Fibroblast of skin of right biceps (primary cell): ENCODE data around the gene FOXK1.
"Not testable (repeated sequence)": the region's sequence is repeated elsewhere in the genome, so short reads cannot be mapped to it uniquely, and the experiment has no call there.

Experiments used
- DNase-seq: peaks from one replicate; pipeline ENCODE4 v3.0.0-alpha.2; 2013

FOXK1 gene

GRCh38 chr7:4667776-4668509 lies 14.2 kb upstream of the FOXK1 start:
- peak; percentile 93 for DNase-seq

- DNase-seq: no peak
Observed at GRCh38 chr7:4668510-4668847, 13.6 kb upstream of the FOXK1 start.

- no peak for DNase-seq
Observed at GRCh38 chr7:4670791-4671190, 11.3 kb upstream of the FOXK1 start.

GRCh38 chr7:4675771-4676367 lies 6.2 kb upstream of the FOXK1 start:
- DNase-seq: no peak

- not testable (repeated sequence) for DNase-seq
Observed at GRCh38 chr7:4677518-4677917, 4.6 kb upstream of the FOXK1 start.

GRCh38 chr7:4681218-4681851 lies 760 bp upstream of the FOXK1 start:
- DNase-seq: no peak

- DNase-seq: peak; percentile 51
Observed at GRCh38 chr7:4682621-4683042, 537 bp downstream of the FOXK1 start.

- DNase-seq: no peak
Observed at GRCh38 chr7:4683043-4683883, 1.2 kb downstream of the FOXK1 start.

- DNase-seq: peak; percentile 61
Observed at GRCh38 chr7:4683884-4684565, 1.9 kb downstream of the FOXK1 start.

- DNase-seq: no peak
Observed at GRCh38 chr7:4684846-4685245, 2.8 kb downstream of the FOXK1 start.

GRCh38 chr7:4685676-4686075 lies 3.6 kb downstream of the FOXK1 start:
- not testable (repeated sequence) for DNase-seq

GRCh38 chr7:4687956-4688355 lies 5.9 kb downstream of the FOXK1 start:
- no peak for DNase-seq

GRCh38 chr7:4689151-4689550 lies 7.1 kb downstream of the FOXK1 start:
- no peak for DNase-seq

- DNase-seq: no peak
Observed at GRCh38 chr7:4689668-4690067, 7.6 kb downstream of the FOXK1 start.

GRCh38 chr7:4690953-4691856 lies 9.1 kb downstream of the FOXK1 start:
- DNase-seq: no peak

GRCh38 chr7:4692055-4692454 lies 10.0 kb downstream of the FOXK1 start:
- DNase-seq: peak; percentile 40

GRCh38 chr7:4692622-4693021 lies 10.5 kb downstream of the FOXK1 start:
- not testable (repeated sequence) for DNase-seq

GRCh38 chr7:4693152-4693551 lies 11.1 kb downstream of the FOXK1 start:
- DNase-seq: no peak

GRCh38 chr7:4693749-4694148 lies 11.7 kb downstream of the FOXK1 start:
- no peak for DNase-seq

GRCh38 chr7:4694305-4694704 lies 12.2 kb downstream of the FOXK1 start:
- DNase-seq: no peak

GRCh38 chr7:4698707-4699275 lies 16.7 kb downstream of the FOXK1 start:
- no peak for DNase-seq
